ENCODE data around the gene IER3. TPM values are rescaled to one million over a fixed set of nuclear protein-coding genes. Genes with fewer than 3 reads are reported as not detected.

The IER3 gene
- 10 to 100 TPM; 36.1 to 77.0 TPM for total RNA-seq
- polyA plus RNA-seq (ENCODE audit: insufficient read length in 6 of 6), result 10 to 100 TPM in 5 of 6 donors, 1 to 10 TPM in 1; 5.5 to 38.8 (median 12.9) TPM
- long read RNA-seq, donor 1, transcript IER3-202 (1 exons, 1,350 nt), result minor isoform, 7 of 16 reads
- long read RNA-seq, donor 1, transcript IER3-201 (2 exons, 1,244 nt), result major isoform, 9 of 16 reads
- long read RNA-seq, donor 1, partial matches to known transcripts, result 0 of 16 reads
- long read RNA-seq, donor 1, other reads (novel, unspliced or antisense), result 0 of 16 reads
- long read RNA-seq, donor 2, transcript IER3-201 (2 exons, 1,244 nt), result minor isoform, 6 of 23 reads
- long read RNA-seq, donor 2, transcript IER3-202 (1 exons, 1,350 nt), result major isoform, 17 of 23 reads
- long read RNA-seq, donor 2, partial matches to known transcripts, result 0 of 23 reads
- long read RNA-seq, donor 2, other reads (novel, unspliced or antisense), result 0 of 23 reads
- long read RNA-seq, donor 3, transcript IER3-202 (1 exons, 1,350 nt), result major isoform, 6 of 12 reads
- long read RNA-seq, donor 3, transcript IER3-201 (2 exons, 1,244 nt), result major isoform, 6 of 12 reads
- long read RNA-seq, donor 3, partial matches to known transcripts, result 0 of 12 reads
- long read RNA-seq, donor 3, other reads (novel, unspliced or antisense), result 0 of 12 reads
- long read RNA-seq, donor 4, transcript IER3-201 (2 exons, 1,244 nt), result major isoform, 33 of 36 reads
- long read RNA-seq, donor 4, partial matches to known transcripts, result 0 of 36 reads
- long read RNA-seq, donor 4, other reads (novel, unspliced or antisense), result 0 of 36 reads
- long read RNA-seq, donor 5, transcript IER3-201 (2 exons, 1,244 nt), result minor isoform, 7 of 18 reads
- long read RNA-seq, donor 5, transcript IER3-202 (1 exons, 1,350 nt), result major isoform, 11 of 18 reads
- long read RNA-seq, donor 5, partial matches to known transcripts, result 0 of 18 reads
- long read RNA-seq, donor 5, other reads (novel, unspliced or antisense), result 0 of 18 reads
- long read RNA-seq, donor 6, transcript IER3-201 (2 exons, 1,244 nt), result minor isoform, 8 of 24 reads
- long read RNA-seq, donor 6, transcript IER3-202 (1 exons, 1,350 nt), result major isoform, 16 of 24 reads
- long read RNA-seq, donor 6, partial matches to known transcripts, result 0 of 24 reads
- long read RNA-seq, donor 6, other reads (novel, unspliced or antisense), result 0 of 24 reads
- long read RNA-seq, donor 7, transcript IER3-202 (1 exons, 1,350 nt), result major isoform, 5 of 6 reads
- long read RNA-seq, donor 7, partial matches to known transcripts, result 0 of 6 reads
- long read RNA-seq, donor 7, other reads (novel, unspliced or antisense), result 0 of 6 reads
- long read RNA-seq, donor 8, transcript IER3-202 (1 exons, 1,350 nt), result major isoform, 7 of 9 reads
- long read RNA-seq, donor 8, partial matches to known transcripts, result 0 of 9 reads
- long read RNA-seq, donor 8, other reads (novel, unspliced or antisense), result 0 of 9 reads
- long read RNA-seq, donor 9, partial matches to known transcripts, result 0 of 1 reads
- long read RNA-seq, donor 9, other reads (novel, unspliced or antisense), result 0 of 1 reads
- long read RNA-seq, donor 10, transcript IER3-202 (1 exons, 1,350 nt), result minor isoform, 5 of 24 reads
- long read RNA-seq, donor 10, transcript IER3-201 (2 exons, 1,244 nt), result major isoform, 19 of 24 reads
- long read RNA-seq, donor 10, partial matches to known transcripts, result 0 of 24 reads
- long read RNA-seq, donor 10, other reads (novel, unspliced or antisense), result 0 of 24 reads
- long read RNA-seq, donor 11, transcript IER3-202 (1 exons, 1,350 nt), result major isoform, 9 of 12 reads
- long read RNA-seq, donor 11, partial matches to known transcripts, result 0 of 12 reads
- long read RNA-seq, donor 11, other reads (novel, unspliced or antisense), result 0 of 12 reads
- long read RNA-seq, donor 12, transcript IER3-201 (2 exons, 1,244 nt), result major isoform, 6 of 9 reads
- long read RNA-seq, donor 12, partial matches to known transcripts, result 0 of 9 reads
- long read RNA-seq, donor 12, other reads (novel, unspliced or antisense), result 0 of 9 reads

GRCh38 chr6:30744054-30744805, at the start of gene IER3:
Gene IER3, minus strand, starts transcription at chr6:30744547. Its CDS starts 29 bp downstream, at chr6:30744518.
- no peaks in the 10 kb centered on the region for H3K9me3 ChIP-seq
- DNase-seq, result peak; percentile 77 to 93 (median 92)
- intact Hi-C loops (cut with DNase I), result loop anchor here in 1 of 2 donors (10.0 kb wide), 1 partner anchor 71 kb away; no protein-coding TSS in a partner anchor

GRCh38 chr6:30793521-30794194, 49.3 kb upstream of the IER3 start:
- TF ChIP-seq, protein P1, sequence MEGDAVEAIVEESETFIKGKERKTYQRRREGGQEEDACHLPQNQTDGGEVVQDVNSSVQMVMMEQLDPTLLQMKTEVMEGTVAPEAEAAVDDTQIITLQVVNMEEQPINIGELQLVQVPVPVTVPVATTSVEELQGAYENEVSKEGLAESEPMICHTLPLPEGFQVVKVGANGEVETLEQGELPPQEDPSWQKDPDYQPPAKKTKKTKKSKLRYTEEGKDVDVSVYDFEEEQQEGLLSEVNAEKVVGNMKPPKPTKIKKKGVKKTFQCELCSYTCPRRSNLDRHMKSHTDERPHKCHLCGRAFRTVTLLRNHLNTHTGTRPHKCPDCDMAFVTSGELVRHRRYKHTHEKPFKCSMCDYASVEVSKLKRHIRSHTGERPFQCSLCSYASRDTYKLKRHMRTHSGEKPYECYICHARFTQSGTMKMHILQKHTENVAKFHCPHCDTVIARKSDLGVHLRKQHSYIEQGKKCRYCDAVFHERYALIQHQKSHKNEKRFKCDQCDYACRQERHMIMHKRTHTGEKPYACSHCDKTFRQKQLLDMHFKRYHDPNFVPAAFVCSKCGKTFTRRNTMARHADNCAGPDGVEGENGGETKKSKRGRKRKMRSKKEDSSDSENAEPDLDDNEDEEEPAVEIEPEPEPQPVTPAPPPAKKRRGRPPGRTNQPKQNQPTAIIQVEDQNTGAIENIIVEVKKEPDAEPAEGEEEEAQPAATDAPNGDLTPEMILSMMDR (IDR thresholded peaks at IDR 0.05), result no peak
- intact Hi-C loops (cut with DNase I), result no loop called here
- peak overlapping the region; percentile 84 to 94 for H3K27ac ChIP-seq
- H3K36me3 ChIP-seq, result no peaks in the 10 kb centered on the region
- H3K9me3 ChIP-seq, result no peaks in the 10 kb centered on the region
- H3K27me3 ChIP-seq, result no peaks in the 10 kb centered on the region
- H3K4me1 ChIP-seq, result peaks cover 10 to 51% of the 10 kb centered on the region in 2 donors
- peak; percentile 70 for ATAC-seq
- DNase-seq, result peak in 1 of 4 donors; percentile 53
- no peak overlapping the region for H3K4me3 ChIP-seq

More at GRCh38 chr6:30744054-30744805, at the start of gene IER3:
- TF ChIP-seq, protein P1 (IDR thresholded peaks at IDR 0.05), result peak; percentile 48 to 50
- Histone ChIP-seq H3K4me1 (peaks cover 16 to 67% of the 10 kb centered on the region in 2 donors), H3K27me3 (no peaks in the 10 kb centered on the region), H3K4me3 (peak within 1 kb of the TSS; percentile 66 to 94), H3K27ac (peak within 1 kb of the TSS; percentile 96 to 97), H3K36me3 (peaks cover 0 to 23% of the 10 kb centered on the region in 2 donors)
- ATAC-seq, result peak; percentile 51

- TF ChIP-seq, protein P1 (IDR thresholded peaks at IDR 0.05), result no peak
- intact Hi-C loops (cut with DNase I), result no loop called here
- Histone ChIP-seq H3K4me3 (no peak overlapping the region), H3K4me1 (peaks cover 10 to 51% of the 10 kb centered on the region in 2 donors), H3K27me3 (no peaks in the 10 kb centered on the region), H3K36me3 (no peaks in the 10 kb centered on the region), H3K27ac (peak overlapping the region; percentile 84 to 94), H3K9me3 (no peaks in the 10 kb centered on the region)
- ATAC-seq (no peak), DNase-seq (no peak)
These were observed 48.4 kb upstream of the IER3 start for GRCh38 chr6:30792786-30793185.
